GM23248 (cell line): ENCODE data around the gene SLC5A4.

Experiments
- EZH2 ChIP-seq: fragments of 200-600 bp; sonication (generic); IDR thresholded peaks from 2 replicates; pipeline ENCODE4 v1.6.1; 2018; ENCODE audit warnings: antibody characterized with exemption, mild to moderate bottlenecking; ENCODE audit not compliant: insufficient read depth, poor library complexity, severe bottlenecking
- EZH2phosphoT487 ChIP-seq: fragments of 200-600 bp; sonication (generic); IDR thresholded peaks from 2 replicates; pipeline ENCODE4 v1.6.1; 2018; ENCODE audit warnings: antibody characterized with exemption, moderate library complexity, mild to moderate bottlenecking, low read depth; ENCODE audit not compliant: insufficient read depth

DNA sequence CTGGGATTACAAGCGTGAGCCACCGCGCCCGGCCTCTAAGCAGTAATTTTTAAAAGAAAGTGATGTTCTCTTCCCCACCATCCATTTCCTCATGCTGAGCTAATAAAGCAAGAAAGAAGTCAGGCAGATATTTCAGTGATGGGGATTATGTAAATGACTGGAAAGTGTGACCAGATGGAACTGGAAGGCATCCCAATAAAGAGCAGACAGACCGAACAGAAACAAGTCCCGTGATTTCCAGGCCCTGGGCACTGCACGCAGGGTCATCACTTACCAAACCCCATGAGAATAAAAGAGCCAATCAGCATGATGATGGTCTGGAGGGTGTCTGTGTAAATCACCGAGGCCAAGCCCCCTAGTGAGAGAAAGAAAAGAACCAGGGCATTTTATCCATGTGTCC, 18.2 kb downstream of the SLC5A4 start:
- TF ChIP-seq EZH2 = no peak
- TF ChIP-seq EZH2phosphoT487 = no peak
